SKM-1 treated with dmso at 0.1 percent for 144 hours (cell line): ENCODE data around the gene MEG3.
"Not testable (repeated sequence)": the region's sequence is repeated elsewhere in the genome, so short reads cannot be mapped to it uniquely, and the experiment has no call there.

ENCODE experiments used
- DNase-seq: peaks from one replicate; lab custom pipeline; 2025; ENCODE audit not compliant: unreplicated experiment; lab: John Stamatoyannopoulos, UW

The MEG3 gene

DNA sequence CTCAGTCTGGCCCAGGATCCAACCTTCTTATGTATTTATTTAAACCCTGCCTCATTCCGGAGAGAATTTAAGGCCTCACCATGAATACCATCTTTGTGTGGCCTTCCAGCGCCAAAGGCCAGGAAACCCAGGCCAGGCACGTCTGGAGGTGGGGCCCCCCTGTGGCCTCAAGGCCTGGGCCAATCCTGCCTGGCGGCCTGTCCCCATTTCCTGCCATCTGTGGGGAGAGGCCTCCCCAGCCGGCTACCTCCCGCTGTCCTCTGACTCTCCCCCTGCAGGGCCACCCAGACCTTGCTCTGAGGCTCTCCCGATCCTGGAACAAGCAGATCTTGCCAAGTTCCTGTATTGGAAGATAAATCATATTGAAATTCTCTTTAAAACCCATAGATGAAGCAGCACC, 37.4 kb upstream of the MEG3 start:
- no peak for DNase-seq

DNA sequence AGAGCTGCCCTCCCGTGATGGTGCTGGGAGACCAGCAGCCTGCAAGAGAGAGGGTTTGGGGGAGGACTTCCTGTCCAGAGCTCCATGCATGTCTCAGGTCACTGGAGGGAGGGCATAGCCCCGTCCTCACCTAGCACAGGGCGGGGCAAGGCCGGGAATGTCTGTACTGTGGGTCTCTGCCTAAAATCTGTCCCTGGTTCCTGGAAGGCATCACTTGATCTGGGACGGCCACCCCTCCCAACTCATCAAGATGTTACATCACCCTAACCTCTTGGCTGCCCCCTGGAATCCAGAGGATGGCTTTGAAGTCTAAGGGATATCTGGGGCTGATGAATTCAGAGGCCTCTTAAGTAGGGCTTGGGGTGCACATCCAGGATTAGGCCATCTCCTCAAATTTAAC, 37.0 kb upstream of the MEG3 start:
- DNase-seq: no peak

DNA sequence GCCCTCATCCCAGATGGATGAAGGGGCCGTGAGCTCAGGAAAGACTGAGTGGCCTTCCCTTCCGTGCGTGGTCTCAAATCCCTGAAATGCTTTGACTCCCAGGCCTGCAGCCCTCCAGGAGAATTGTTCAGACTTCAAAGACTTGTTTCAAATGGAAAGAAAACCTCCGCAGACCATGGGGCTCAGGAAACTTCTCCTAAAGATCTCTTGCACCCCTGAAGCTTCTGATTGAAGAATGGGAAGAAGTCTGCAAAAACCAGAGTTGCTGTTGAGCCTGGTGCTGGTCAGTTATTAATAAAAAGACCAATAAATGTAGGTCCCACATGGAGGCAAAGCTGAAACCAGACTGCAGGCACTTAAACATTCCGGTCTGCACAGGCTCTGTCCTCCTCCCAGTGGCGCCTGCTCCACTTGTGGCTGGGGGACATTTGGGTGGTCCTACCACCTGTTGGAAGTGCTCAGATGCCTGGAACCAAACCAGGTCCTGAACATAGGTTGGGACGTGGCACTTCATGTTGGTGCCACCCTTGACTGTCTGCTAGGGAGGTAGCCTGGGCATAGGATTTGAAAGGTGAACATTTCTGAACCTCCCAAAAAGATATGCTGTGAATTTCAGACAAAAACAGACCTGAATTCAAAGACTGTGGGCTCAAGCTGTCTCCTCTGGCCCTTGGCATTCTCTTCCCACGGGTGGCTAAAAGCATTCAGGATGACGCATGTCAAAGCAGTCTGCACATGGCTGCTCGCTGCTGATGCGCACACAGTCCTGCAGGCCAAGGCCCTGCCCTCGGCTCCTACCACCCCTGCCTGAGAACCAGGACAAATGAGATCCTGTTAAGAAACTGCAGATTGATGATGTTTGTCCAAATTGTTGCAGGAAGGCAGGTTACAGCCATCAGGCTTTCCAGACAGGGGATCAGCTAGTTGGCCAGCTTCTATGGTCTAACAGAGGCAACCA, 36.2 kb upstream of the MEG3 start:
- no peak for DNase-seq

DNA sequence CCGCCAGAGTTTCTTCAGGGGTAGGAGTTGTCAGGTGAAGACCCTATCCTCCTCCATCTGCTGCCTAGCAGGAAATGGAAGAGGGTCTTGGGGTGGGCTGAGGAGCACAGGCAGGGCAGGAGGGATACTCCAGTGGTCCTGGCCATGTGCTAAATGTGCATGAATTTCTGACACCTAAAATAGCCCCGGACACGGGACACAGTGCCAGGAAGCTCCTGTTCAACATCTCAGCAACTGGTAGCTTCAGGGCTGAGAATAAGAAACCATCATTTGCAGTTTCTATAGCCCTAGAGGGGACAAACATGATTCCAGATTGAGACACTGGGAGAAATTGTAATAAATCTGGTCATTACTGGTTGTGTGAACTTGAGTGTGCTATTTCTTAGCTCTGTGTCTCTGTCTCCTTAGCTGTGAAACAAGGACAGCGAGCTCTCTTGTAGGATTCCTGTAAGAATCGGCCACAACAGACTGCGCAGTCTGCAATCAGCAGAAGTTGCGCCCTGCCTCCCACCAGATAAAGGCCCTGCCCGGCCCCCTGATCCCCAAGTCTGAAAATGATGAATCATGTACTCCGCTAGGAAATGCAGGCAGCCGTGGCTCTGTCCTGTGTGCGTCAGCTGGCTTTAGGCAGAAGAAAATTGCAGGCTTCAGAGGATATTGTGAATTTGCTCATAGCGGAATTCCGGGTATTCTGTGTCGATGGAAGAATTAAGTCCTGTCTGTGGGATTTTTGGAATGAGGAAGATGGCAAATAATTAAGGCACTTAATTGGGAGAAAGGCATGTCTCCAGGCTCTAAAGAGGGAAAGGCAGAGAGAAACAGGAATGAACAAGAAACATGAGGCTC, 35.2 kb upstream of the MEG3 start:
- no peak for DNase-seq

DNA sequence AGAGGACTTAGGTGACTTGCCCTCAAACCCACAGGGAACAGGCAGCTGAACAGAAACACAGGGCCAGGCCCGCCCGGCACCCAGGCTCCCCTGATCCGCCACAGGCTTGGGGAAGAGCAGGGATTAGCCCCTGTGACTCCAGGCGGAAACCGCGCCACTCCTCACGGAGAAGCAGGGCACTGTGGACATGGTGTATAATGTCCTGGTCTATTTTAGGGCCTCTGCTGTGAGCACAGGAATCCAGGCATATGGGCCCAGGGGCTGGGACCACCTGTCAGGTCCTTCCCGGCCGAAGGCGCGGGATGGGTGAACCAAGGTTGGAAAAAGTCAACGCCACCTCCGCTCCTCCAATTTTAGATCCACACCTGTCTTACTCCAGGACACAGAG, 34.6 kb upstream of the MEG3 start:
- no peak for DNase-seq

DNA sequence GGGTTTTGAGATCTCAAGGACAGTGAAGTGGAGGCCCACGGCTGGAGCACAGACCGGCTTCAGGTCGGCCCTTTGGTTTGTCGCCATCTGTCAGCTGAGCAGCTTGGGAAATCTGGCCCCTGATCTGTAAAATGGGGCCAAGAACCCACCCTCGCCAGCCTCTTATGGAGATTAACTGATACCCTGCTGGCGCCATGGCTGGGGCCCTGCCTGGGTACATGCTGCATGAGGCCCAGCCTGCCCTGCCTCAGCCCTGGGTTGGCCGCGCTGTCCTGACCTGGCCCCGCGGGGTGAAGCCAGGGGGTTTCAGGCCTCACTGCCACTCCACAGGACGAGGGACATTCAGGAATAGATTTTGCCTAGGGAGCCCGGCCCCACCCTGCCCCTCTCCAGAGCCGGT, 33.9 kb upstream of the MEG3 start:
- DNase-seq: no peak

DNA sequence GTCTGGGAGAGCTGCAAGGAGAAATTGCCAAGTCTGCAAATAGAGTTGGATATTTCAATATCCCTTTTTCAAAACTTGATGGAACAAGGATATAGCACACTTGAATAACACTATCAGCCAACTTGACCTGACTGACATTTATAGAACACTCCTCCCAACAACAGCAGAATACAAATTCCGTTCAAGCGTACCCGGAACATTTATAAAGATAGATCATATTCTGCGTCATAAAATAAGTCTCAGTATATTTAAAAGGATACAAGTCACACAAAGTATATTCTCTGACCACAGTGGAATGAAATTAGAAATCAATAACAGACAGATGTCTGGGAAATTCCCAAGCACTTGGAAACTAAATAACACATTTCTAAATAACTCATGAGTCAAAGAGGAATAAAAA, 29.0 kb upstream of the MEG3 start:
- no peak for DNase-seq

DNA sequence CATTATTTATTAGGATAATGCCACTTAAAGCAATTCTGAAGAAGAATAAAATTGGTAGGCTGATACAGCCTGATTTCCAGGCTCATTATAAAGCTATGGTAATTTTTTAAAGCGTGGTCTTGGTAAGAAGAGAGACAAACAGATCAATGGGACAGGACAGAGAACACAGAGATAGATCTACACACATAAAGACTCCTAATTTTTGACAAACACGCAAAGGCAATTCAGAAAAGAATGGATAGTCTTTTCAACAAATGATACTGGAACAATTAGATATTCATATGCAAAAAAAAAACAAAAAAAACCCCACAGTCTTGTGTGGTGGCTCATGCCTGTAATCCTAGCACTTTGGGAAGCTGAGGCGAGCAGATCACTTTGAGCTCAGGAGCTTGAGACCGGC, 25.9 kb upstream of the MEG3 start:
- DNase-seq: no peak

DNA sequence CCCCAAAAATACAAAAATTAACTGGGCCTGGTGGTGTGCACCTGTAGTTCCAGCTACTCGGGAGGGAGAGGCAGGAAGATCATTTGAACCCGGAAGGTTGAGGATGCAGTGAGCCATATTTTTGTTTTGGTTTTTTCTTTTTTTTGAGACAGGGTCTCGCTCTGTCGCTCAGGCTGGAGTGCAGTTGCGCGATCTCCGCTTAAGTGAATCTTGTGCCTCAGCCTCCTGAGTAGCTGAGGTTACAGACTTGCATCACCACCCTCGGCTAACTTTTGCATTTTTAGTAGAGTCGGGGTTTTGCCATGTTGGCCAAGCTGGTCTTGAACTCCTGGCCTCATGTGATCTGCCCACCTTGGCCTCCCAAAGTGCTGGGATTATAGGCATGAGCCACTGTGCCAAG, 24.5 kb upstream of the MEG3 start:
- DNase-seq: not testable (repeated sequence)

DNA sequence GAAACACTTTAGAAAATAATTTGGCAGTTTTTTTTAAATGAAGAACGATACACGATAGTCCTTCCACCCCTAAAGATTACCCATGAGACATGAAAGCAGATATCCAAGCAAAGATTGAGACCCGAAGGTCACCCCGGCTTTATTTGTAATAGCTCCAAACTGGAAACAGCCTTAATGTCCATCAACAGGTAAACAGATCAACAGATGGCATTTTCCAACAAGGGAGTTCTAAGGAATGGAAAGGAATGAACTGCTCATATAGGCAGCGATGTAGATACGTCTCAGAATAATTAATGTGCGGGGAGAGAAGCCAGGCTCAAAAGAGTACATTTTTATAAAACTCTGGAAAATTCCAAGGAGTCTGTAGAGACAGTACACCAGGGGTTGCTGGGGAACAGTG, 23.7 kb upstream of the MEG3 start:
- no peak for DNase-seq

DNA sequence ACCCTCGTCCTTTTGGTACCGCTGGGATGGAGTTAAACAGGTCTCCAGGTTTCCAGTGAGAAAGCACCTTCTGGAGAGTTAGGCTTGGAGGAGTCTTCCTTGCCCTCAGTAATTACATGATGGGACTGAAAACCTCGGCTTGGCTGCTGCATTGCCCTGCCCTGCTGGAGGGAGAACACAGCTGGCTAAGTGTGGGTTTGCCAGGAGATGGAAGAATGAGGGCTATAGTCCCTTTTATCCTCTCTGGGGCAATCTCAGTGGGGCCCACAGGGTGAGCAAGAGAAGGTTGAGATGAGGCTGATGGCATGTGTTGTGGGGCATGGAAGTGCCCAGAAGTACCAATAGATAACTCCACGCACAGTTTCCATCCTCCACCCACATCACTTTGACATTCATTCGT, 23.2 kb upstream of the MEG3 start:
- DNase-seq: no peak

DNA sequence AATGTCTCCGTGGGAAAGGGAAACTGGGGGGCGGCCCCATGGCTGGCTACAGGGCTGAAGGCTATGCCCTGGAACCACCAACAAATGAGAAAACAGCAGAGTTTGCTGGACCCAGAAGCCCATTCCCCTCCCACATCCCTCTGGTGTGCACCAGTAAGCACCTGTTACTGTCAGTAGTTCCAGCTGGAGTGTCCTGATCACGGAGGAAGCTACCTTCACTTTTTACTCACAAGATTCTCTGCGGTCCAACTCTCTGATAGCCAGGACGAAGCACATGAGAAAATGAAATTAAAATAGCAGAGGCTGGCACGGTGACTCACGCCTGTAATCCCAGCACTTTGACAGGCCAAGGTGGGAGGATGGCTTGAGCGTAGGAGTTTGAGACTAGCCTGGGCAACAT, 22.7 kb upstream of the MEG3 start:
- no peak for DNase-seq

DNA sequence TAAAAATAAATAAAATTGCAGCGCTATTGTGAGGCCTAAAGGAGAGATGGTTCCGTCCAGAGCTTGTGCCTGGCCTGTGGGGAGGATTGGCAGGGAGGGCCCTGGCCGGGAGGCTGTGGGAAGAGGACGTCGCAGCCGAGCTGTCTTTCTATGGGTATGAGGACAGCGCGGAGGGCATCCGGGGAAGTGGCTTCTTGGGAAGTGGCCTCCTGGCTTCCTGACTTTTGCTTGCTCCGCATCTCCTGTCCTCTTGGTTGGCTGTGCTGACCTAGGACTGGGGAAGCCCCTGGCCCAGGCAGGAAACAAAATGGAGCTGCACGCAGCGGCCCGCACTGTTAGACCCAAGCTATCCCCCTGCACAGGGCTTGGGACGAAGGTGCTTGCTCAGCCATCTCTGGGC, 22.2 kb upstream of the MEG3 start:
- no peak for DNase-seq

DNA sequence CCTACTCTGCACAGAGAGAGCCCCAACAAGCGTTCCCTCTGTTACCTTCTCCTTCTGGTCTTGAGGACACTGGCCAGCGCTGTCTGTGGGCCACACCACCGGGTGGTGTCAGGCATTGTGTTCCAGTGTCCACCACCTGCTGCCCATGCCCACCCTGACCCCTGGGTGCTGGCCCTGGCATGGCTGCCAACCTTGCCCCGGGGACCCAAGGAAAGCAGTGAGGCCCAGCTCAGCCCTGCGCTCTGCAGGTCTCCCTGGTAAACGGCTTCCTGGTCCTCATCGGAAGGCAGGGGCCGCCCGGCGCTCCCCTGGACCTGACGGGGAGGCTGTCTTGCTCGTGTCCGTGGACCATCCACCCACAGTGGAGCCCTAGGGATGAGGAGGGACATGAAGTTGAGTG, 21.8 kb upstream of the MEG3 start:
- no peak for DNase-seq

DNA sequence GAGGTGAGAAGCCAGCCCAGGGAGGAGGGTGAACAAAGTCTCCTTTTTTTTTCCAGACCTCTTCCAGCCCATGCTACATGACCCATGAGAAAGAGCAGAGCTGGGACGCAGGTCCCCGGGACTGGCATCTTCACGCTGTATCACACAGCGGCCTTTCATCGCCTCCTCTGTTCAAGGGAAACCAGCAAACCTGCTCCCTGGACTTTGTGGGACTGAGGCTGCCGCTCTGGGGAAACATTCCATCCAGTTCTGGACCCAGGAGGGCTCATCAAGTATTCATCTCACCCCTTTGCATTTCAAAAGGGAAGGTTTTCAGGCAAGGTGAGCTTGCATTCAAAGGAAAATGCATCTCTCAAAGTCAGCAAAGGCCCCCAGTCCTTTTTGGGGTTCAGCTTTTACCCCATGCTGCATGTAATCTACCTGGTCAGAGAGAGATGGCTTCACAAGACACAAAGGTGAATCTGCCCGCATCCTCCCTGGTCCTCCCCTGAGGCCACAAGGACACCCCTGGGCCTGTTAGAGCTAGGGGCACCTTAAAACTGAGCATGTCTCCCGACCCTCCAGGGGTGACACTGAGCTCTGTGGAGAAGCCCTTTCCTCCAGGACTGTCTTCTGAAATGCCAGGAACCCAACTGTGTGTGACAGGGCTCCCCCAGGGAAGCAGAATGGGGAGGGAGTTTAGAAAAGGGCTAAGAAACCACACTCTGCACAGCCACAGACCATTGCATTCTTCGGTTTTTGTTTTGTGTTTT, 21.2 kb upstream of the MEG3 start:
- DNase-seq: no peak

DNA sequence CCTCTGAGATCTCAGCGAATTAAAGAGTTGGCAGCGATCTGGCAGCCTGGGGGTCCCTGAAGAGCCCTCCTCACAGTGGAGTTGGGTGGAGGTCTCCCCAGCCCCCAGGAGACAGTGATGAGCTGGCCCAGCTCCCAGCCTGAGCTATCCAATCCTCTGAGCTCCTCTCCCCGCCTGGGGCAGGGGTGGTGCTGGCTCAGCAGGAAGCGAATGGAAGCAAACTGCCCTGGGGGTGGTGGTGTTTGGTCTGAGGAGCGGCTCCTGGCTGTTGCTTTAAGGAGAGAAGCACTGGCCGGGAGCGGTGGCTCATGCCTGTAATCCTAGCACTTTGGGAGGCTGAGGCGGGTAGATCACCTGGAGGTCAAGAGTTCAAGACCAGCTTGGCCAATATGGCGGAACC, 19.5 kb upstream of the MEG3 start:
- no peak for DNase-seq

DNA sequence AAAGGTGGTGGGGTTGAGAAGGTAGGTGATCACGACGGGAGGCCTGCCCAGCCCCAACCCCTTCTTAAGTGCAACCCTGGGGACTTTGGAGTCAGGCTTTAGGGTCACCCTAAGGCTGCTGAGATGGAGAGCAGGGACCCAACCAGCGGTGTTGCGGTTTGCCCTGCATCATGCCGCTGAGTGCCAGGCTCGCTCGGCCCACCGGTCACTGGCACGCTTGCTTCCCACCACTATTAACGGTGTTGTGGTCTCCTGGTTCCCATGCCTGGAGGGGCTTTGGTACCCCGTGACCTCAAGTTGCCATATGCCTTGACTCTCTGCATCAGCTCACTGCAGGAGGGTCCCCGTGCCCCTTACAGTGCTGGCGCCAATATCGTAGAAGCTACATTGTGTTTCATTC, 18.4 kb upstream of the MEG3 start:
- DNase-seq: no peak

DNA sequence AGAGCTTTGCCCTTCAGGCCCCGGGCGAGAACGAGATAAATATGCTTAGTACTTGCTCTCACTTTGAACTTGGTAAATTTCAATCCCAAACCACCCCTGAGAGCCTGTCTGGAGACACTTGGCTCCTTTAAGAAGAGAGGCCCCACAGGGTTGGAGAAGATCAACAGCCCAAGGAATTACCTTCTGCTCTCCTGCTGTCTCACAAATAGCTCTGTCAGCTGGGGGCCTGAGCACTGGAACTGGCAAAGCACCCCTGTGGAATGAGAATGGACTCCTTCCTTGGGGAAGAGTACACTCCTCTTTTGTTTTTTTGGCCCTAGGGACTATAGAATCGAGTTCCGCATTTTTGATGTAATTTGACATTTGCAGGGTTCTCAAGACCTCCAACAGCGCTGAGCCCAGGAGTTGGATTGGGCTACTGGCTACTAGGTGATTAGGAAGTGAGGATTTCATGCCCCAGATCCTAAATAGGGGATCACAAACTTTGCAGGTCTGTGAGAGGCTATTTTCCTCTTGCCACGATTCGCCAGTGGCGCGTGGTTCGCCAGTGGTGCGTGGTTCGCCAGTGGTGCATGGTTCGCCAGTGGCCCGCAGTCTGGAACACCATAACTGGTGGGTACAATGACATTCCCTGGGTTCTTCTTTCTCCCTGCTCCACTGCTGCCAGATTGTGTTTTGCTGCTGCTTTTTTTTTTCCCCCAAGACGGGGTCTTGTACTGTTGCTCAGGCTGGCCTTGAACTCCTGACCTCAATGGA, 17.8 kb upstream of the MEG3 start:
- DNase-seq: no peak

DNA sequence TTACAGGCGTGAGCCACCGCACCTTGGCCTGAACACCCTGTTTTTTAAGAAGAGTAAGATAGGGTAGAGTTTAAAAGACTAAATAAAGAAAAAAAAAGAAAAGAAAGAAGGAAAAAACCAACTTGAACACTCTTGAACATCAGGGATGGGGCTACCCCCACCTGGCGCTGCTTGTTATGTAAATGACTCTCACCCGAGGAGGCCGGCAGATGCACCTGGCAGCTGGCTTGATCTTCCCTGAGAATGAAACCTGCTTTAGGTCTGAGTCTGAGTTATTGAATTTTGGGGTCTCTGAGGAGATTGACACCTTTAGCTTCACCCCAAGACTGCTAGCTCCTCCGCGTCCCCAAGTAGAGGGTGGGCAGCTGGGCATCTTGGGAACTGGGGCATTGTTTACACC, 15.5 kb upstream of the MEG3 start:
- no peak for DNase-seq

DNA sequence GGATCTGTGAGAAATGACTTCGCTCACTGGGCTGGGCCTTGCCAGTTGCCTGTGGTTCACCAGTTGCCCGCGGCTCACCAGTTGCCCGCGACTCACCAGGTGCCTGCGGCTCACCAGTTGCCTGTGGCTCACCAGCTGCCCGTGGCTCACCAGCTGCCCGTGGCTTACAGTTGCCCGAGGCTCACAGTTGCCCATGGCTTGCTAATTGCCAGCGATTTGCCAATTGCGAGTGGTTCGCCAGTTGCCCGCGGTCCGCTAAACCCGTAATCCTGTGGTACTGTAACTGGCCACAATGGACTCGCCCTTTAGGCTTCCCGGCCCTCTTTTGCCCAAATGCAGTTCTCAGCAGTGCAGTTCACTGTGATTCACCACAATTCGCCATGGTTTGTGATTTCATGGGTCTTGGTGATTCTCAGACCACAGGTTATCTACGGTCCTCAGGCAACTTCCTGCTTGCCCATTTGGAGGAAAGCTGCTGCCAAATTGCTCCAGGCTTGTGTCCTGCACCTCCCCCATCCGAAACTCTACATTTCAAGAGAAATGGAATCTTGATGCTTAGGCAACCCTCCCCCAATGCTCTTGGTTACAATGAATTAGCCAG, 15.0 kb upstream of the MEG3 start:
- no peak for DNase-seq
